Esophagus squamous epithelium (tissue), 4 donors: ENCODE results near the gene ST3GAL3.

Source experiments
- CTCF ChIP-seq, 6 experiments: fragments of 450-650 bp in 4 of 6; fragments of 200-600 bp in 2 of 6; sonication (generic) in 2 of 6; IDR thresholded peaks; one replicate each; pipeline ENCODE4 v1.5.1; 2016 to 2019; ENCODE audit warnings: antibody characterized with exemption in 6 of 6, mild to moderate bottlenecking in 4 of 6, moderate library complexity in 4 of 6
- POLR2A ChIP-seq, 4 donors: fragments of 450-650 bp; IDR thresholded peaks; one replicate each; pipeline ENCODE4 v1.6.1; 2017; ENCODE audit warnings: antibody characterized with exemption in 4 of 4, mild to moderate bottlenecking in 4 of 4, moderate library complexity in 3 of 4

GRCh38 chr1:43768168-43768567 is 60.8 kb downstream of the ST3GAL3 start:
- no peak for TF ChIP-seq CTCF (IDR thresholded peaks at IDR 0.05)
- no peak for TF ChIP-seq POLR2A (IDR thresholded peaks at IDR 0.05)
